Neutrophil (primary cell): ENCODE data around the gene FBXW7.

ENCODE experiments used
- H3K27ac ChIP-seq: fragments of 200-600 bp; sonication (generic); 2 replicates; pipeline ENCODE4 v1.5.1; 2016; ENCODE audit warnings: mild to moderate bottlenecking, moderate library complexity
- H3K27me3 ChIP-seq: fragments of 200-600 bp; sonication (generic); 2 replicates; pipeline ENCODE4 v1.6.0; 2016; ENCODE audit warnings: mild to moderate bottlenecking
- H3K36me3 ChIP-seq: fragments of 200-600 bp; sonication (generic); 2 replicates; pipeline ENCODE4 v1.5.1; 2017
- H3K4me1 ChIP-seq, 2 experiments: fragments of 200-600 bp in 1 of 2; sonication (generic) in 1 of 2; 1 replicate in 1 of 2; 2 replicates in 1 of 2; pipeline versions ENCODE4 v1.5.1 to v1.6.1; 2013 to 2016; ENCODE audit warnings: low read depth in 1 of 2, low read length in 1 of 2, mild to moderate bottlenecking in 1 of 2, moderate library complexity in 1 of 2; ENCODE audit not compliant: control insufficient read depth in 1 of 2, insufficient read depth in 1 of 2
- H3K4me3 ChIP-seq, 2 experiments: fragments of 200-600 bp in 1 of 2; sonication (generic) in 1 of 2; 1 replicate in 1 of 2; 2 replicates in 1 of 2; pipeline ENCODE4 v1.5.1; 2013 to 2016; ENCODE audit warnings: low read depth in 1 of 2, low read length in 1 of 2, mild to moderate bottlenecking in 1 of 2, moderate library complexity in 1 of 2
- H3K9me3 ChIP-seq: fragments of 200-600 bp; sonication (generic); 2 replicates; pipeline ENCODE4 v1.5.1; 2016
- CTCF ChIP-seq: fragments of 200-600 bp; sonication (generic); IDR thresholded peaks from 2 replicates; pipeline ENCODE4 v1.5.1; 2016; ENCODE audit warnings: antibody characterized with exemption

The FBXW7 gene

GRCh38 chr4:152488246-152488645 is 47.6 kb downstream of the FBXW7 start:
- no peaks in the 10 kb centered on the region for H3K36me3 ChIP-seq
- TF ChIP-seq CTCF: no peak
- H3K4me3 ChIP-seq: no peak overlapping the region
- H3K4me1 ChIP-seq: peaks cover 8 to 19% of the 10 kb centered on the region in 2 experiments
- H3K27me3 ChIP-seq: no peaks in the 10 kb centered on the region
- no peaks in the 10 kb centered on the region for H3K9me3 ChIP-seq
- no peak overlapping the region for H3K27ac ChIP-seq

- Histone ChIP-seq H3K36me3 (no peaks in the 10 kb centered on the region), H3K4me1 (peaks cover 6 to 16% of the 10 kb centered on the region in 2 experiments), H3K27ac (no peak overlapping the region), H3K27me3 (no peaks in the 10 kb centered on the region), H3K9me3 (no peaks in the 10 kb centered on the region), H3K4me3 (no peak overlapping the region)
- no peak for TF ChIP-seq CTCF
Measured at GRCh38 chr4:152486429-152487389, 49.2 kb downstream of the FBXW7 start.

- Histone ChIP-seq H3K4me3 (no peak overlapping the region), H3K27ac (no peak overlapping the region), H3K4me1 (peaks cover 0 to 8% of the 10 kb centered on the region in 2 experiments), H3K27me3 (no peaks in the 10 kb centered on the region), H3K9me3 (no peaks in the 10 kb centered on the region), H3K36me3 (no peaks in the 10 kb centered on the region)
- no peak for TF ChIP-seq CTCF
Measured at GRCh38 chr4:152485726-152486276, 50.1 kb downstream of the FBXW7 start.

- Histone ChIP-seq H3K27me3 (no peaks in the 10 kb centered on the region), H3K27ac (no peak overlapping the region), H3K36me3 (no peaks in the 10 kb centered on the region), H3K9me3 (no peaks in the 10 kb centered on the region), H3K4me1 (peaks cover 13 to 17% of the 10 kb centered on the region in 2 experiments), H3K4me3 (no peak overlapping the region)
- no peak for TF ChIP-seq CTCF
Measured at GRCh38 chr4:152482211-152482610, 53.7 kb downstream of the FBXW7 start.

DNA sequence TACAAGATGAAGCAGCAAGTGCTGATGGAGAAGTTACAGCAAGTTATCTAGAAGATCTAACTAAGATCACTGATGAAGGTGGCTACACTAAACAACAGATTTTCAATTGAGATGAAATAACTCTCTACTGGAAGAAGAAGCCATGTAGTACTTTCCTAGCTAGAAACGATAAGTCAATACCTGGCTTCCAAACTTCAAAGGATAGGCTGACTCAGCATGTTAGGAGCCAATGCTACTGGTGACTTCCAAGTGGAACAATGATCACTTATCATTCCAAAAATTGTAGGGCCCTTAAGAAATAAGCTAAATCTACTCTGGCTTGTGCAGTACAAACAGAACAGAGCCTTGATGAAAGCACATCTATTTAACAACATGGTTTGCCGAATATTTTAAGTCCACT is 55.0 kb downstream of the FBXW7 start:
- no peak for TF ChIP-seq CTCF
- Histone ChIP-seq H3K9me3 (no peaks in the 10 kb centered on the region), H3K27me3 (no peaks in the 10 kb centered on the region), H3K27ac (no peak overlapping the region), H3K4me1 (peaks cover 21 to 25% of the 10 kb centered on the region in 2 experiments), H3K4me3 (no peak overlapping the region), H3K36me3 (no peaks in the 10 kb centered on the region)
